Transverse colon (tissue), 4 donors: ENCODE data around the gene SDHC. TPM values are rescaled to one million over a fixed set of nuclear protein-coding genes. Genes with fewer than 3 reads are reported as not detected.
A peak's percentile ranks its signal among the peaks of the same experiment; 100 is the strongest.

Experiments
- DNase-seq: peaks from one replicate; pipeline ENCODE4 v3.0.0-alpha.2; 2019
- H3K27ac ChIP-seq, 4 donors: fragments of 200-600 bp; sonication (generic); 2 replicates each; pipeline ENCODE4 v1.5.1; 2016 to 2018; ENCODE audit warnings: inconsistent platforms in 4 of 4
- H3K27me3 ChIP-seq: fragments of 200-600 bp; sonication (generic); 2 replicates; pipeline ENCODE4 v1.5.1; 2017; ENCODE audit warnings: inconsistent platforms
- H3K36me3 ChIP-seq, 4 donors: fragments of 200-600 bp; sonication (generic); 2 replicates each; pipeline ENCODE4 v1.5.1; 2017 to 2019; ENCODE audit warnings: inconsistent platforms in 4 of 4
- H3K4me1 ChIP-seq, 4 donors: fragments of 200-600 bp; sonication (generic); 2 replicates each; pipeline ENCODE4 v1.5.1; 2017 to 2020; ENCODE audit warnings: inconsistent platforms in 4 of 4
- H3K4me3 ChIP-seq, 4 donors: fragments of 200-600 bp; sonication (generic); 1 replicate in 1 of 4; 2 replicates in 3 of 4; pipeline versions ENCODE4 v1.5.1 to v1.6.1; 2017 to 2019; ENCODE audit warnings: inconsistent platforms in 4 of 4
- H3K9me3 ChIP-seq, 2 donors: fragments of 200-600 bp; sonication (generic); 2 replicates each; pipeline ENCODE4 v1.5.1; 2017 to 2019; ENCODE audit warnings: inconsistent platforms in 2 of 2
- EP300 ChIP-seq: sonication (generic); formaldehyde crosslinking; IDR thresholded peaks from one replicate; pipeline ENCODE4 v1.6.1; 2017; ENCODE audit warnings: antibody characterized with exemption, low read depth
- POLR2A ChIP-seq: fragments of 450-650 bp; IDR thresholded peaks from one replicate; pipeline ENCODE4 v1.6.1; 2016; ENCODE audit warnings: antibody characterized with exemption, mild to moderate bottlenecking, moderate library complexity
- POLR2AphosphoS5 ChIP-seq, 3 donors: sonication (generic); formaldehyde crosslinking; IDR thresholded peaks; one replicate each; pipeline ENCODE4 v1.6.1; 2016; ENCODE audit warnings: antibody characterized with exemption in 3 of 3
- WGBS, 2 donors: methylation state at CpG; one replicate each; pipeline ENCODE4 v1.1.5; 2018; ENCODE audit warnings: low coverage in 1 of 2; 5-methylcytosine and 5-hydroxymethylcytosine counted together
- in situ Hi-C, 4 donors: fragments of 200-750 bp; cut with MboI; loops; one replicate each; pipeline versions ENCODE4 v1.15.0 to v1.15.1; 2017; ENCODE audit warnings: low sequenced_read_pairs in 3 of 4, low pct_ligation_motif_present in 1 of 4, low pct_unique_long_range_greater_than_20kb in 1 of 4
- intact Hi-C: fragments of 100-400 bp; cut with DNase I; formaldehyde crosslinking; loops from one replicate; pipeline ENCODE4 v1.15.1; 2023; ENCODE audit warnings: low total_unique reads
- total RNA-seq, 4 donors: library from RNA; depleted of rRNA; stranded (reverse); fragments of >200 nt; gene quantifications; one replicate each; pipeline ENCODE4 v1.1.0, GENCODE V29; 2016
- TF ChIP-seq, protein P1 (sequence below), 5 experiments: fragments of 200-600 bp in 3 of 5; fragments of 450-650 bp in 2 of 5; sonication (generic) in 3 of 5; IDR thresholded peaks; 1 replicate in 2 of 5; 2 replicates in 3 of 5; pipeline ENCODE4 v1.5.1; 2016 to 2017; ENCODE audit warnings: antibody characterized with exemption in 5 of 5, inconsistent platforms in 3 of 5, mild to moderate bottlenecking in 2 of 5, moderate library complexity in 1 of 5

SDHC gene
- total RNA-seq, 4 donors from 2014 or later = 32.1 to 223 (median 52.5) TPM

DNA sequence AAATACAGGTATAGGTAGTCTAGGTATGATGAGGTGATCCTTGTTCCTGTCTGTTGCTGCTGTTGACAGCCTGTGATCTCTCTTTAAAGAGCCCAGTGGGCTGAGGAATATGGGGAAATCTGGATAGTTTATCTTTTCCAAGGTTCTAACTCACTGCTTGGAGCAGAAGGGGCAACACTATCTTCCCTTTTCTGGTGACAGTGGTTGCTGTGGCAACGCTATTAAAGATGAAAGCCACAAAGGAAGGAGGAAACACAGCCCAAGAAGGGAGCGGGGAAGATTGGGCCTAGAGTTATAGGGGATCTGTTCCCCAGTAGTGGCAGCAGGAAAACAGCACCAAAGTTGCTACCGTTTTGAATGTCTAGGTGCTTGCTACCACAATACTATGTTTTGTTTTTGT, 46.9 kb upstream of the SDHC start:
- peak overlapping the region in 1 of 4 donors; percentile 52 for H3K27ac ChIP-seq
- no peaks in the 10 kb centered on the region for H3K36me3 ChIP-seq
- no peak for TF ChIP-seq POLR2A
- H3K4me3 ChIP-seq = no peak overlapping the region
- H3K27me3 ChIP-seq = no peaks in the 10 kb centered on the region
- in situ Hi-C loops (no loop called here), intact Hi-C loops (no loop called here)
- DNase-seq = no peak
- H3K4me1 ChIP-seq = no peaks in the 10 kb centered on the region
- H3K9me3 ChIP-seq = no peaks in the 10 kb centered on the region
- 42 to 77% methylated on average over 2 to 3 of the region's 3 CpGs for WGBS, 2 donors

DNA sequence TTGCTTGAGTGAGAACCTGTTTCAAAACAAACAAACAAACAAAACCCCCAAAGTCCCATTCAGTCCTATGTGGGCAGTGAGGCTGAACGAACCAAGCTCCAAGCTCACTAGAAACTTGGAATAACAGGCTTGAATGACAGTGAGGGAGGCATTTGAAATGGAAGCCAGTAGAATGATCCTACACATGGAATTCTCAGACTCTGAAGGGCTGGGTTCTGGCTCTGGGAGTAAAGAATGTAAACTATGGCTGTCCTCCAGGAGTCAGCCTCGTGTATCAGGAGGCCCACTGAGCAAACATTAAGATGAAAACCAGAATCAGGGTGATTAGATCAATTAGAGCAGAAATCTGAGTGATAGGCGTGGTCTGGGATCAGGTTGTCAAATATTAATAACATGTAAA, 40.8 kb upstream of the SDHC start:
- Histone ChIP-seq H3K27me3 (peaks cover 14% of the 10 kb centered on the region), H3K4me3 (no peak overlapping the region), H3K27ac (no peak overlapping the region), H3K4me1 (no peaks in the 10 kb centered on the region), H3K36me3 (no peaks in the 10 kb centered on the region), H3K9me3 (no peaks in the 10 kb centered on the region)
- no peak for DNase-seq
- in situ Hi-C loops (no loop called here), intact Hi-C loops (no loop called here)
- TF ChIP-seq EP300 (no peak), POLR2A (no peak)
- TF ChIP-seq, protein P1, sequence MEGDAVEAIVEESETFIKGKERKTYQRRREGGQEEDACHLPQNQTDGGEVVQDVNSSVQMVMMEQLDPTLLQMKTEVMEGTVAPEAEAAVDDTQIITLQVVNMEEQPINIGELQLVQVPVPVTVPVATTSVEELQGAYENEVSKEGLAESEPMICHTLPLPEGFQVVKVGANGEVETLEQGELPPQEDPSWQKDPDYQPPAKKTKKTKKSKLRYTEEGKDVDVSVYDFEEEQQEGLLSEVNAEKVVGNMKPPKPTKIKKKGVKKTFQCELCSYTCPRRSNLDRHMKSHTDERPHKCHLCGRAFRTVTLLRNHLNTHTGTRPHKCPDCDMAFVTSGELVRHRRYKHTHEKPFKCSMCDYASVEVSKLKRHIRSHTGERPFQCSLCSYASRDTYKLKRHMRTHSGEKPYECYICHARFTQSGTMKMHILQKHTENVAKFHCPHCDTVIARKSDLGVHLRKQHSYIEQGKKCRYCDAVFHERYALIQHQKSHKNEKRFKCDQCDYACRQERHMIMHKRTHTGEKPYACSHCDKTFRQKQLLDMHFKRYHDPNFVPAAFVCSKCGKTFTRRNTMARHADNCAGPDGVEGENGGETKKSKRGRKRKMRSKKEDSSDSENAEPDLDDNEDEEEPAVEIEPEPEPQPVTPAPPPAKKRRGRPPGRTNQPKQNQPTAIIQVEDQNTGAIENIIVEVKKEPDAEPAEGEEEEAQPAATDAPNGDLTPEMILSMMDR (IDR thresholded peaks at IDR 0.05) = no peak
- 43 to 47% methylated on average over 1 to 3 of the region's 3 CpGs for WGBS, 2 donors

DNA sequence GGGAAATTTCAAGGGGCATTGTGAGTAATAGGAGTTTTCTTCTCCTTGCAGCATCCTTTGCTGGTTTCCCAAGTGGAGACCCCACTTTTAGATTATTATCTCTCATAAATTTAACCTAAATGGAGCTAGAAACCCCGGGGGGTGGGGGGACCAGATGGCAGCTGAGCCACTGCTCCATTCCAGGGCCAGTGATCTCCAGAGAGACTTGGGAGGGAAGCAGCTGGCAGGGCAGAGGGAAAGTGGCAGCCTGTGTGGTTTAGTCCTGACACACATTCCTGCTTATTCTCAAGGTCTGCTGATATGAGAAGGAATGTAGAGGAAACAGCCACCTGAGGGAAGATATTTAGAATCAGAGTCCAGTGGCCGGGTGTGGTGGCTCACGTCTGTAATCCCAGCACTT, 39.3 kb upstream of the SDHC start:
- WGBS, 2 donors = 42% methylated on average over 3 of the region's 3 CpGs; no CpG with 5 or more reads in 1 of the 2 donors
- DNase-seq = no peak
- Histone ChIP-seq H3K27ac (no peak overlapping the region), H3K9me3 (no peaks in the 10 kb centered on the region), H3K27me3 (peaks cover 14% of the 10 kb centered on the region), H3K36me3 (no peaks in the 10 kb centered on the region), H3K4me3 (no peak overlapping the region), H3K4me1 (no peaks in the 10 kb centered on the region)
- in situ Hi-C loops = no loop called here
- no peak for TF ChIP-seq EP300
- no peak for TF ChIP-seq POLR2AphosphoS5 (IDR thresholded peaks at IDR 0.05)
- TF ChIP-seq, protein P1 (IDR thresholded peaks at IDR 0.05) = no peak
- no peak for TF ChIP-seq POLR2A
- intact Hi-C loops = no loop called here

DNA sequence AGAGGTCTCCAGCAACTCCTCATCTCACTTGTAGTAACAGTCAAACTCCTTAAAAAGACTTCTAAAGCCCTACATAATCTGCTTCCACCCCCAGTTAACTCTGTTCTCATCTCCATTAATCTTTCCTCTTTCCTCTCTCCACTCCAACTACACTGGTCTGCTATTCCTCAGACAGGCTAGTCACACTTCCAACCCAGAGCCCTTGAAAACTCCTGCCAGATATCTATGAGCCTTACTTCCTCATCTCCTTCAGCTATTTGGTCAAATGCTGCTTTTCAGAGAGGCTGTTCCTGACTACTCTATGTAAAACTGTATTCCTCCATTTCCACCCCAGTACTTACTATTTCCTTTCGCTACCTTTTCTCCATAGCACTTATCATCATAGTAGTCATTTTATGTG, 31.2 kb upstream of the SDHC start:
- DNase-seq = no peak
- Histone ChIP-seq H3K9me3 (no peaks in the 10 kb centered on the region), H3K4me1 (no peaks in the 10 kb centered on the region), H3K36me3 (no peaks in the 10 kb centered on the region), H3K27ac (no peak overlapping the region), H3K4me3 (no peak overlapping the region), H3K27me3 (no peaks in the 10 kb centered on the region)
- in situ Hi-C loops = no loop called here
- intact Hi-C loops = no loop called here
- 83 to 100% methylated on average over 1 of the region's 1 CpG for WGBS, 2 donors
- no peak for TF ChIP-seq POLR2A
- TF ChIP-seq EP300 = no peak
- TF ChIP-seq, protein P1 (IDR thresholded peaks at IDR 0.05) = no peak
- no peak for TF ChIP-seq POLR2AphosphoS5 (IDR thresholded peaks at IDR 0.05)

DNA sequence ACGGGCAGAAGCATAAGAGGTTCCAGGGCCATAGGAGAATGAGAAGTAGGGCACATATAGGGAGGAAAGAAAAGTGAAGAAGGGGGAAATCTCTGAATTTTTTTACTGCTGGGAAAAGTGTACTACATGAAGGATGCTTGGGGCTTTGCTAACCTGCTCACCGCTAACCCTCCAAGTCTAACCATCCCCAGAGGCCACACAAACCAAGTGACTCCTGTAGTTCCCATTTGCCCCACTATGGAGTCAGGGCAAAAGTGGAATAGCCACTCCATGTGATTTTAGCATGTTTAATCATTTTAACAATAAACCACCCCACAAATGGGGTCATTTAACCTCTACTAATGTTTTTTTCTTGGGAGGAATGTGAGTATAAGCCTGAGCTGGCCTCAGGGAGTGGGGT, 29.1 kb upstream of the SDHC start:
- no peaks in the 10 kb centered on the region for H3K4me1 ChIP-seq
- no peaks in the 10 kb centered on the region for H3K9me3 ChIP-seq
- H3K4me3 ChIP-seq = no peak overlapping the region
- WGBS, 2 donors = 93 to 98% methylated on average over 2 of the region's 2 CpGs
- intact Hi-C loops (no loop called here), in situ Hi-C loops (no loop called here)
- TF ChIP-seq POLR2AphosphoS5 (IDR thresholded peaks at IDR 0.05) (no peak), POLR2A (no peak)
- H3K27ac ChIP-seq = no peak overlapping the region
- DNase-seq = no peak
- no peaks in the 10 kb centered on the region for H3K27me3 ChIP-seq
- H3K36me3 ChIP-seq = no peaks in the 10 kb centered on the region
